ENCODE results near the gene TMC7. TPM values are rescaled to one million over a fixed set of nuclear protein-coding genes. Genes with fewer than 3 reads are reported as not detected.
"Not testable (repeated sequence)": the region's sequence is repeated elsewhere in the genome, so short reads cannot be mapped to it uniquely, and the experiment has no call there.

The TMC7 gene
- total and polyA plus RNA-seq, 2 of the 8 experiments (the other 6 are each of a cell fraction or from before 2014, with no cell fraction given): 2.3 to 2.6 TPM

DNA sequence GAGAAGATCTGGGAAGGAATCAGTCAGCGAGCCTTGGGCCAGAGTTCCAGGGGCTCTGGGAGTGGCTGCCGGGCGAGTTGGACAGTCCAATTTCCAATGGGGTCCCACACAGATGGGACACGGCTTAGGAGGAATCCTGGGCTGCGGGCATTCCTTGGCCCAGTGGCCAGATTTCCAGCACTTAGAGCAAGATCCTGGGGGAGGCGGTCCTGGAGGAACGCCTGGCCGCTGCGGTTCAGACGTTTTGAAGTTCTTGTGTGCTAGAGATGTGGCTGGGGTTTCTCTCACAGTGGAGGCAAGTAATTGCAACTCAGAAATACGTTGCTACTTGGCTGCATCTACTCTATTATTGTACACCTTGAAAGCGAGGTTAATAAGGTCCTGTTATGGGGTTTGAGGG, 11.7 kb downstream of the TMC7 start:
- H3K9me3 ChIP-seq (ENCODE audit: insufficient read depth in 2 of 2, low read depth in 1 of 2, low read length in 1 of 2); H2AFZ ChIP-seq (ENCODE audit: low read length); H3K9ac ChIP-seq (replicated peaks in 1 of 4; ENCODE audit: extremely low read depth in 1 of 4, low read depth in 3 of 4, low read length in 3 of 4); H4K91ac ChIP-seq (replicated peaks; ENCODE audit: insufficient read length, low read length); H3K4me3 ChIP-seq (ENCODE audit: extremely low read depth in 1 of 4, insufficient read depth in 2 of 4, low read depth in 3 of 4, low read length in 4 of 4); POLR2A ChIA-PET (ENCODE audit: partially characterized antibody); H2BK20ac ChIP-seq (ENCODE audit: low read length); FAIRE-seq; H2BK15ac ChIP-seq (ENCODE audit: low read length); H2BK12ac ChIP-seq (ENCODE audit: low read depth, low read length); H3K23ac ChIP-seq (ENCODE audit: insufficient read length); H3K23me2 ChIP-seq (ENCODE audit: low read depth, low read length); H3K27me3 ChIP-seq (replicated peaks in 1 of 4; ENCODE audit: control insufficient read depth in 3 of 4, extremely low read depth in 1 of 4, insufficient read depth in 3 of 4, low read length in 3 of 4); H3K14ac ChIP-seq (ENCODE audit: insufficient read length); H3K79me2 ChIP-seq (ENCODE audit: control insufficient read depth in 1 of 2, insufficient read depth in 2 of 2, low read length in 2 of 2); H2BK120ac ChIP-seq (replicated peaks; ENCODE audit: low read depth, low read length); H2BK5ac ChIP-seq (ENCODE audit: low read depth, low read length); H4K5ac ChIP-seq (ENCODE audit: insufficient read length, low read depth, low read length); H3K36me3 ChIP-seq (ENCODE audit: control insufficient read depth in 2 of 4, insufficient read depth in 4 of 4, low read length in 3 of 4); H3K79me1 ChIP-seq (ENCODE audit: low read depth, low read length); H4K8ac ChIP-seq (ENCODE audit: extremely low read depth, insufficient read depth, low read length); CTCF ChIA-PET (ENCODE audit: partially characterized antibody); H3K4ac ChIP-seq (replicated peaks; ENCODE audit: insufficient read length, low read depth, low read length); H3K27ac ChIP-seq (ENCODE audit: low read depth, low read length); H4K20me1 ChIP-seq (replicated peaks in 1 of 2; ENCODE audit: control insufficient read depth in 1 of 2, insufficient read depth in 2 of 2, low read length in 2 of 2); H2AK5ac ChIP-seq (ENCODE audit: low read depth, low read length); H3K4me1 ChIP-seq (replicated peaks in 1 of 4; ENCODE audit: control insufficient read depth in 3 of 4, insufficient read depth in 4 of 4, low read length in 3 of 4); DNase-seq (ENCODE audit: low read depth in 1 of 2, low spot score in 2 of 2); H3K4me2 ChIP-seq (ENCODE audit: insufficient read depth in 1 of 2, low read depth in 2 of 2, low read length in 2 of 2); H3K18ac ChIP-seq (ENCODE audit: extremely low read depth, low read length); H3K56ac ChIP-seq (replicated peaks; ENCODE audit: insufficient read length, low read depth, low read length): not testable (repeated sequence)
- WGBS, 2 experiments (ENCODE audit: extremely low coverage in 1 of 2, insufficient coverage in 1 of 2, insufficient read length in 1 of 2, insufficient replicate concordance in 2 of 2, low coverage in 1 of 2, low lambda C conversion rate in 2 of 2, missing lambda C conversion rate in 1 of 2): 77% methylated on average over 10 of the region's 12 CpGs; no CpG with 5 or more reads in 1 of the 2 experiments

DNA sequence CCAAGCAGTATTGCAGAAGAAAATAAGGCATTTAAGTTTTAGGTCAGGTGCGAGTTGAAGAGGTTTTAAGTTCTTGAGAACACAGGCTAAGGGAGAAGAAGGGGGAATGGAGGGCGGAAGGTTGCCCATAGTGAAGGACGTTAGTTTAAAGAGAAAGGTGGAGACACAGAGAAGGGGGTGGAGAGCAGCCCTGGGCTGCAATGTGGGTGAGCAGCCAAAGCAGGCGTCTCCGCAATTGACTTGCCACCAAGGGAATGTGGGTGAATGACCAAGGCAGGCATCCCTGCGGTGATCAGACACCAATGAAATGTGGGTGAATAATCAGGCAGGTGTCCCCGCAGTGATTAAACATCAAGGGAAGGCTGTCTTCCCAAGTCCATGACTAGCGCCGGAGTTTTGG, 12.8 kb downstream of the TMC7 start:
- H2BK20ac ChIP-seq (ENCODE audit: low read length); H3K36me3 ChIP-seq (ENCODE audit: control insufficient read depth in 2 of 4, insufficient read depth in 4 of 4, low read length in 3 of 4); H3K4me2 ChIP-seq (ENCODE audit: insufficient read depth in 1 of 2, low read depth in 2 of 2, low read length in 2 of 2); H3K27ac ChIP-seq (ENCODE audit: low read depth, low read length); H2BK12ac ChIP-seq (ENCODE audit: low read depth, low read length); H4K20me1 ChIP-seq (replicated peaks in 1 of 2; ENCODE audit: control insufficient read depth in 1 of 2, insufficient read depth in 2 of 2, low read length in 2 of 2); H2BK120ac ChIP-seq (replicated peaks; ENCODE audit: low read depth, low read length); H3K23ac ChIP-seq (ENCODE audit: insufficient read length); CTCF ChIA-PET (ENCODE audit: partially characterized antibody); FAIRE-seq; H3K79me1 ChIP-seq (ENCODE audit: low read depth, low read length); H3K18ac ChIP-seq (ENCODE audit: extremely low read depth, low read length); H2BK5ac ChIP-seq (ENCODE audit: low read depth, low read length); H3K4ac ChIP-seq (replicated peaks; ENCODE audit: insufficient read length, low read depth, low read length); H4K91ac ChIP-seq (replicated peaks; ENCODE audit: insufficient read length, low read length); H3K56ac ChIP-seq (replicated peaks; ENCODE audit: insufficient read length, low read depth, low read length); H2AK5ac ChIP-seq (ENCODE audit: low read depth, low read length); H2BK15ac ChIP-seq (ENCODE audit: low read length); H3K4me1 ChIP-seq (replicated peaks in 1 of 4; ENCODE audit: control insufficient read depth in 3 of 4, insufficient read depth in 4 of 4, low read length in 3 of 4); DNase-seq (ENCODE audit: low read depth in 1 of 2, low spot score in 2 of 2); H3K9me3 ChIP-seq (ENCODE audit: insufficient read depth in 2 of 2, low read depth in 1 of 2, low read length in 1 of 2); H3K4me3 ChIP-seq (ENCODE audit: extremely low read depth in 1 of 4, insufficient read depth in 2 of 4, low read depth in 3 of 4, low read length in 4 of 4); H4K5ac ChIP-seq (ENCODE audit: insufficient read length, low read depth, low read length); H3K79me2 ChIP-seq (ENCODE audit: control insufficient read depth in 1 of 2, insufficient read depth in 2 of 2, low read length in 2 of 2); H4K8ac ChIP-seq (ENCODE audit: extremely low read depth, insufficient read depth, low read length); H2AFZ ChIP-seq (ENCODE audit: low read length); POLR2A ChIA-PET (ENCODE audit: partially characterized antibody); H3K14ac ChIP-seq (ENCODE audit: insufficient read length); H3K23me2 ChIP-seq (ENCODE audit: low read depth, low read length); H3K27me3 ChIP-seq (replicated peaks in 1 of 4; ENCODE audit: control insufficient read depth in 3 of 4, extremely low read depth in 1 of 4, insufficient read depth in 3 of 4, low read length in 3 of 4); H3K9ac ChIP-seq (replicated peaks in 1 of 4; ENCODE audit: extremely low read depth in 1 of 4, low read depth in 3 of 4, low read length in 3 of 4): not testable (repeated sequence)
- 81% methylated on average over 9 of the region's 9 CpGs; no CpG with 5 or more reads in 1 of the 2 experiments for WGBS, 2 experiments (ENCODE audit: extremely low coverage in 1 of 2, insufficient coverage in 1 of 2, insufficient read length in 1 of 2, insufficient replicate concordance in 2 of 2, low coverage in 1 of 2, low lambda C conversion rate in 2 of 2, missing lambda C conversion rate in 1 of 2)

Data from H1 (cell line).